ENCODE data around the gene ADGRF3.
A peak's percentile ranks its signal among the peaks of the same experiment; 100 is the strongest.
"Not testable (repeated sequence)": the region's sequence is repeated elsewhere in the genome, so short reads cannot be mapped to it uniquely, and the experiment has no call there.

The ADGRF3 gene

GRCh38 chr2:26346454-26347053, at the start of gene ADGRF3:
Gene ADGRF3 (minus strand): TSS chr2:26346789. CDS start chr2:26346234, 555 bp downstream.
- DNase-seq: peak; percentile 66

DNA sequence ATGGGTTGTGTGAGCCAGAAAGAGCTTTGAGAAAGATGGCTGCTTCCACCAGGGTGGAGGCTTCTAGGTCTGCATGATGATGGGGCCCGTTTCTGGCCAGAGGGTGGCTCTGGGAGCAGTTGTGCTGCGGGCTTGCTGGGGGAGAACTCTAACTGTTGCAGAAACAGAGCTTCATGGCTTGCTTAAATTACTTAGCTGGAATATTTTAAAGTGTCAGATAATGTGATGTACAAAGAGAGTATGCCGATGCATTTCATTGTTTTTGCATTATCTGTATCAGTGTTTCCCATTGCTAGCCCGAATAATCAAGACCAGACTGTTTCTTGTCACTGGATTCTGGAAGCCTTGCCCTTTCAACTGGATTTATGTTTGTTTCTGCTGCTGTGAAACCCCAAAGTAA, 48.8 kb upstream of the ADGRF3 start:
- no peak for ATAC-seq

More at GRCh38 chr2:26346454-26347053, at the start of gene ADGRF3:
- ATAC-seq: peak; percentile 12

DNA sequence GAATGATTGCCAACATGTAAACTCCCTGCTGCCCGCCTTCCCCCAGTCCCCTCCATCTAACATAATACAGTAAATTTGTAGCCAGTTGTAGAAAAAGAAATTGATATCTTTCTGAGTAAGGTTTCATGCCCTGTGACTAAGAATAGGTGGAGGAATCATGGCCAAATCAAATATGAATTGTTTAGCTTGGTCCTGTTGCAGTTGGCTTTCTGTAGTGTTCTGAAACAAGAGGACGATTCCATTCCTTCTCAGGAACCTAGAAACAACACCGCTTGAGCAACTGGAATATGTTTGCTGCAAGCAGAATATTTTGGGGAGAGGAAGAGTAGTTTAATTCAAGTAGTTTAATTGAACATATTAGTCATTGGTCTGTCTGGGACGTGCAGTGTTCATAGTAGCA, 48.1 kb upstream of the ADGRF3 start:
- DNase-seq (no peak), ATAC-seq (no peak)

More for the DNA sequence above, 48.8 kb upstream of the ADGRF3 start:
- DNase-seq: no peak

- ATAC-seq: no peak
- DNase-seq: no peak
Observed at GRCh38 chr2:26387189-26387588, 40.6 kb upstream of the ADGRF3 start.

GRCh38 chr2:26384597-26384996, 38.0 kb upstream of the ADGRF3 start:
- ATAC-seq (no peak), DNase-seq (no peak)

DNA sequence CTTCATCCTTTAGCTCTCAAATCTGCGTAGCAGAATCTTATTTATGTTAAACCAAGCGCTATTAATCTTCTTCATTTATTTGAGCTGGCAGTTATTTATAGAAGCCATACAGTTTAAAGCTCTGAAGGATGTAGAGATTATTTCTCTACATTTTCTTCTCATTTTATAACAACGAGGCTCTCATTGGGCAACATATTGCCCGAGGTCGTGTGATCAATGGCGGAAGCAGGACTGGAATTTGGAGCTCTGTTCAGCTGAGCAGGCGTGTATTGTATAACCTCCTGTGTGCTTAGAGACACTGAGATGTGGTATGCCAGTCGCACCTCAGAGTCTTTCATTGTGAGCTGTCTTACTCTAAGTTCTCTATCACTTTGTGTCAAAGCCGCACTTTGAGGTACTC, 37.6 kb upstream of the ADGRF3 start:
- no peak for DNase-seq
- no peak for ATAC-seq

DNA sequence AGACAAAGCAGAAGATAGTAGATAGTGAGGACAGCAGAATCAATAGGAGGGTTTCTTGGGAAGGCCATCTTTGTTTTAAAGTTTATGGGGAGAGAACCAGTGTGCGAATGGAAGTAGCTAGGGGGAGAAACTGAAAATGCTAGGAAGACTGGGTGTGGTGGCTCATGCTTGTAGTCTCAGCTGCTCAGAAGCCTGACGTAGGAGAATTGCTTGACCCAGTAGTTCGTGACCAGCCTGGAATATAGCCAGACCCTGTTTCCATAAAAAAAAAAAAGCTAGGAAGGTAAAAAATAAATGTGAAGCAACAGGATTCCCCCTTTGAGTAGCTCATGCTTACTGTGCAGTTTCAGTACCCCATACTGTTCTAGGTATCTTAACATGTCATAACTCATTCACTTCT, 36.0 kb upstream of the ADGRF3 start:
- ATAC-seq (no peak), DNase-seq (no peak)

DNA sequence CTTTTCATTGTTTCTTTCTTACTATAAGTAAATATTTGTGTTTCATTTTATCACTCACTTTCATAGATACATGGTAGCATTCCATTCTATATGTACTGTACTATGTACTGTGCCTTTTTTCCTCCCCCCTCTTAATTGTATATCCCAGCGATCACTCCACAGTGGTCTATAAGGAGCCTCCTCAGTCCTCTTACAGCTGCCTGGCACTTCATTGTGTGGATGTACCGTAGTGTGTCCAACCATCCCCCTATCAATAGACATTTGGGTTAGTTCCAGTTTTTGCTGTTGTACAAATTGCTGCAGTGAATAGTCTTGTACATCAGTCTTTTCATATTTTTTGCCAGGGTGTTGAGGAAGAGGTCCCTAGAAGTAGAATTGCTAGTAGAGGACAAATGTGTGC, 33.7 kb upstream of the ADGRF3 start:
- no peak for ATAC-seq

DNA sequence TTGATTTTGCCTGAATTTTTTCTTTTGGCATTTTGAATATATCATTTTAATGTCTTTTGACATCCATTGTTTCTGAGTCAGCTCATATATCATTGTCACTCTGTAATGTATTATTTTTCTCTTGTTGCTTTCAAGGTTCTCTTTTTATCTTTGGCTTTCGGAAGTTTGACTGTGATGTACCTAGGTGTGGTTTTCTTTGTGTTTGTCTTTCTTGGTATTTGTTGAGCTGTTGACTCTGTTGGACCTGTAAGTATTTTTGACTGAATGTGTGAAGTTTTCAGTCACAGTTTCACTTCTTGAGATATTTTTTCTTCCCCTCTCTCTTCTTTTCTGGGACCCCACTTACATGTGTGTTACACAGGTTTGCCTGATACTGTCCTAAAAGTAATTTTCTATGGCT, 30.2 kb upstream of the ADGRF3 start:
- no peak for DNase-seq
- ATAC-seq: no peak

More for the DNA sequence above, 33.7 kb upstream of the ADGRF3 start:
- no peak for DNase-seq

DNA sequence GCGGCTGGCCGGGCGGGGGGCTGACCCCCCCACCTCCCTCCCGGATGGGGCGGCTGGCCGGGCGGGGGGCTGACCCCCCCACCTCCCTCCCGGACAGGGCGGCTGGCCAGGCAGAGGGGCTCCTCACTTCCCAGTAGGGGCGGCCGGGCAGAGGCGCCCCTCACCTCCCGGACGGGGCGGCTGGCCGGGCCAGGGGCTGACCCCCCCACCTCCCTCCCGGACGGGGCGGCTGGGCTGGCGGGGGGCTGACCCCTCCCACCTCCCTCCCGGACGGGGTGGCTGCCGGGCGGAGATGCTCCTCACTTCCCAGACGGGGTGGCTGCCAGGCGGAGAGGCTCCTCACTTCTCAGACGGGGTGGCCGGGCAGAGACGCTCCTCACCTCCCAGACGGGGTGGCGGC, 24.3 kb upstream of the ADGRF3 start:
- not testable (repeated sequence) for ATAC-seq

GRCh38 chr2:26369664-26370063, 23.1 kb upstream of the ADGRF3 start:
- ATAC-seq, DNase-seq: not testable (repeated sequence)

More for the DNA sequence above, 24.3 kb upstream of the ADGRF3 start:
- DNase-seq: not testable (repeated sequence)

- no peak for ATAC-seq
- DNase-seq: no peak
Observed at GRCh38 chr2:26366957-26367356, 20.4 kb upstream of the ADGRF3 start.

DNA sequence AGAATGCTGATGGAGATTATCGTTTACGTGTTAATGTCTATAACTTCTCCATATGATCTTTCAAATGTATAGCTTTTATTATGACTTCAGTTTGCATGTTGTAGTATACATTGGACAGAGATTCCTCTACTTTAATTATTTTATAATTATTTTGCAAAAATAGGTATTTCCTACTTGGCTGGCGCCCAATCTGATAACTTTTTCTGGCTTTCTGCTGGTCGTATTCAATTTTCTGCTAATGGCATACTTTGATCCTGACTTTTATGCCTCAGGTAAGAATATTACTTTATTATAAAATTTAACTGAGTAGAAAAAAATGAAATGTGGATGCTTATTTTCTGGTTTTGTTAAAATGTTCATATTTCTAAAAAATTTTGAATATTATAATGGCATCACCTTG, 18.1 kb upstream of the ADGRF3 start:
- DNase-seq (no peak), ATAC-seq (no peak)

- ATAC-seq: no peak
- DNase-seq: no peak
Observed at GRCh38 chr2:26363958-26364357, 17.4 kb upstream of the ADGRF3 start.

DNA sequence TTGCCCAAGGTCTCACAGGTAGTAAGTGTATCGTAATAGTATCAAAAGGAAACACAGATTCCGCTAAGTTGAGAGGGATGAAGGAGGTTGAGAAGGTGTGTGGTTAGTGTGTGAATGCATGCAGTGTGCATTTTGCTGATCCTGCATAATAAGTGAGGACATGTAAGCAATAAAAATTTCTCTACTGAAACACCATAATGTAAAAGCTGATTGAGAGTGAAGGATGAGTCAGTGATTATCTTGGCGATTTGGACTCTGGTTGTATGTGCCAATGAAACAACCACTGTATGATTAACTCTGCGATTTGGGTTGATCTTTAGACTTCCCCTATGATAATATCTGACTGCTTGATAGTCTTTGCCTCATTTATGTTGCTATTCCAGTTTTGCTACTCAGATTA, 16.7 kb upstream of the ADGRF3 start:
- ATAC-seq (peak; percentile 77), DNase-seq (no peak)

GRCh38 chr2:26359886-26360473, 13.4 kb upstream of the ADGRF3 start:
- ATAC-seq (no peak), DNase-seq (no peak)

- DNase-seq (no peak), ATAC-seq (no peak)
Observed at GRCh38 chr2:26356771-26357170, 10.2 kb upstream of the ADGRF3 start.

GRCh38 chr2:26356111-26356510, 9.5 kb upstream of the ADGRF3 start:
- ATAC-seq (no peak), DNase-seq (no peak)

- ATAC-seq: no peak
- DNase-seq: no peak
Observed at GRCh38 chr2:26355038-26355995, 8.7 kb upstream of the ADGRF3 start.

DNA sequence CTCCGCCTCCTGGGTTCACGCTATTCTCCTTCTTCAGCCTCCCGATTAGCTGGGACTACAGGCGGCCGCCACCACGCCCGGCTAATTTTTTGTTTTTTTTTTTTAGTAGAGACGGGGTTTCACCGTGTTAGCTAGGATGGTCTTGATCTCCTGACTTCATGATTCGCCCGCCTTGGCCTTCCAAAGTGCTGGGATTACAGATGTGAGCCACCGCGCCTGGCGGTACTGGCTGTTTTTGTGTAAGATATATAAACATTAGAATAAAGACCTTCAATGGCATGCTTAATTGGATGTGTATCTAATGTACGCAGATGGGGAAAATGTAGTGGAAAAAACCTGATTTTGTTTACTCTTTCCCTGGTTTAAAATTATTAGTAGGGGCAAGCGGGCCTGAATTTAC, 7.9 kb upstream of the ADGRF3 start:
- not testable (repeated sequence) for ATAC-seq, DNase-seq

DNA sequence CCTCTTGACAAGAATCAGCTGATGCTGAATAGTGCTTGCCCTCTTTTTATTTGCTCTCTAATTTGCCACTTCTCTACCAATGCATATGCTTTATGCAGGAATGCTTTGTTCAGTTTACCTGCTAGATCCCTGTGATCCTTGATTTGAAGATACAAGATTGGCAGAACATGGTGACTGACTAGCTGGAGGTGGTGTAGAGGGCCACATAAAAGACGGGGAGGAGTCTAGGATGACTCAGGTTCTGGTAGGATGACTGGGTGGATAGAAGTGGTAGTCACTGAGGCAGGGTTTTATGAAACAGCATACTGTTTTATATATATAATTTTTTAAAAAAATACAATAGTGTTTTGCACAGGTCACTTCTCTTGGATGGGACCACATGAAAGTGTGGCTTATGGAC, 6.3 kb upstream of the ADGRF3 start:
- peak; percentile 97 for ATAC-seq
- DNase-seq: peak; percentile 23

DNA sequence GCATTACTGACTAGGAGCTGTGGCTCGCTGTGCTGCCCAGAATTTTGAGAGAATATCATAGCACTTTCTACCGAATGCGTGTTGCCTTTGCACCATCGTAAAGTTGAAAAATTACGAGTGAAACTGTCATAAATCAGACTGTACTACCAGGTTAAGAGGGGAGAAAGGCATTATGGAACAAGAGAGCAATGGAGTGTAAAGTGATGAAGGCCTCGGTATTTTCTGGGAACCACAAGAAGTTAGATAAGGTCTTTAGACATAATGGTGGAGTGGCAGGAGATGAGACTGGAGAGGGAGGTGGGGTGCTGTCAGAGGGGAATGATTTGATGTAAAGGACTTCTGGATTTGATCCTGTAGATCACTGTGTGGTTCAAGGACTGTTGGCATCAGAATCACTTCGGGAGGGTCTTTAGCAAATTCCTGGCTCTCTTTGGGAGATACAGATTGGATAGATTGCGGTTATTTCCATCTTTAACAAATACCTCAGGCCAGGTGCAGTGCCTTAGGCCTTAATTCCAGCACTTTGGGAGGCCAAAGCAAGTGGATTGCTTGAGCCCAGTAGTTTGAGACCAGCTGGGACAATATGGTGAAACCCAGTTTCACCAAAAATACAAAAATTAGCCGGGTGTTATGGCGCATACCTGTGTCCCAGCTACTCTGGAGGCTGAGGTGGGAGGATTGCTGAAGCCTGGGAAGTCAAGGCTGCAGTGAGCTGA, 4.9 kb upstream of the ADGRF3 start:
- ATAC-seq (no peak), DNase-seq (no peak)
